ENCODE results near the gene BTBD1.

GRCh38 chr15:83102346-83102745 is 35.3 kb upstream of the BTBD1 start:
- TF ChIP-seq CTCF (IDR thresholded peaks at IDR 0.05; ENCODE audit: borderline replicate concordance, extremely low read depth, low read length, poor library complexity, severe bottlenecking) (no peak), EZH2 (IDR thresholded peaks at IDR 0.05; ENCODE audit: borderline replicate concordance, low read depth, low read length, severe bottlenecking) (no peak)
